GM19193 (cell line): ENCODE data around the gene PITPNB.

Experiments
- POLR2A ChIP-seq: IDR thresholded peaks from 4 replicates; pipeline ENCODE4 v1.6.1; 2011; ENCODE audit not compliant: insufficient read depth, insufficient read length; ENCODE audit errors: extremely low read depth

The PITPNB gene

GRCh38 chr22:27934069-27934468 is 15.0 kb upstream of the PITPNB start:
- TF ChIP-seq POLR2A = no peak

GRCh38 chr22:27933186-27933983 is 14.3 kb upstream of the PITPNB start:
- no peak for TF ChIP-seq POLR2A

GRCh38 chr22:27930331-27931060 is 11.4 kb upstream of the PITPNB start:
- TF ChIP-seq POLR2A = no peak

GRCh38 chr22:27927608-27928007 is 8.6 kb upstream of the PITPNB start:
- TF ChIP-seq POLR2A = no peak

- TF ChIP-seq POLR2A = no peak
Observed at GRCh38 chr22:27925331-27925730, 6.3 kb upstream of the PITPNB start.

- TF ChIP-seq POLR2A = no peak
Observed at GRCh38 chr22:27919942-27920755, 1.1 kb upstream of the PITPNB start.

- no peak for TF ChIP-seq POLR2A
Observed at GRCh38 chr22:27918341-27919221, 475 bp downstream of the PITPNB start.

GRCh38 chr22:27915986-27916385 is 3.1 kb downstream of the PITPNB start:
- no peak for TF ChIP-seq POLR2A

GRCh38 chr22:27913162-27913741 is 5.8 kb downstream of the PITPNB start:
- TF ChIP-seq POLR2A = no peak

GRCh38 chr22:27912101-27912500 is 7.0 kb downstream of the PITPNB start:
- no peak for TF ChIP-seq POLR2A

GRCh38 chr22:27911330-27911729 is 7.7 kb downstream of the PITPNB start:
- TF ChIP-seq POLR2A = no peak

GRCh38 chr22:27906241-27906640 is 12.8 kb downstream of the PITPNB start:
- TF ChIP-seq POLR2A = no peak

GRCh38 chr22:27905653-27906052 is 13.4 kb downstream of the PITPNB start:
- TF ChIP-seq POLR2A = no peak

GRCh38 chr22:27903805-27904473 is 15.1 kb downstream of the PITPNB start:
- TF ChIP-seq POLR2A = no peak

GRCh38 chr22:27900153-27900552 is 18.9 kb downstream of the PITPNB start:
- no peak for TF ChIP-seq POLR2A
